AML-193 (cell line): ENCODE data around the gene TAS2R30.

Source experiments
- DNase-seq, 2 experiments: peaks; one replicate each; lab custom pipeline; 2025; lab: John Stamatoyannopoulos, UW

The TAS2R30 gene

GRCh38 chr12:11134305-11134704 is at the start of gene TAS2R30:
TAS2R30 (minus strand) TSS chr12:11134644; CDS start chr12:11134244, 400 bp downstream.
- DNase-seq: no peak

- DNase-seq: no peak
These were observed 48.6 kb upstream of the TAS2R30 start for GRCh38 chr12:11183011-11183410.

GRCh38 chr12:11182529-11182928 is 48.1 kb upstream of the TAS2R30 start:
- DNase-seq: no peak

- DNase-seq: no peak
These were observed 43.8 kb upstream of the TAS2R30 start for GRCh38 chr12:11178250-11178649.

GRCh38 chr12:11174022-11174421 is 39.6 kb upstream of the TAS2R30 start:
- DNase-seq: no peak

GRCh38 chr12:11171969-11172675 is 37.7 kb upstream of the TAS2R30 start:
- DNase-seq: no peak

- peak; percentile 80 to 86 for DNase-seq
These were observed 36.9 kb upstream of the TAS2R30 start, which contains the start of gene SMIM10L1 for GRCh38 chr12:11171145-11171968. SMIM10L1 (plus strand) TSS chr12:11171194; CDS start chr12:11171357, 163 bp downstream.

- no peak for DNase-seq
These were observed 36.3 kb upstream of the TAS2R30 start for GRCh38 chr12:11170810-11171144.

- no peak for DNase-seq
These were observed 31.9 kb upstream of the TAS2R30 start for GRCh38 chr12:11166300-11166699.

GRCh38 chr12:11164384-11164783 is 29.9 kb upstream of the TAS2R30 start:
- no peak for DNase-seq

GRCh38 chr12:11162502-11162901 is 28.1 kb upstream of the TAS2R30 start:
- DNase-seq: no peak

GRCh38 chr12:11158885-11159444 is 24.5 kb upstream of the TAS2R30 start:
- no peak for DNase-seq

- no peak for DNase-seq
These were observed 20.0 kb upstream of the TAS2R30 start for GRCh38 chr12:11154400-11154925.

- no peak for DNase-seq
These were observed 18.3 kb upstream of the TAS2R30 start for GRCh38 chr12:11152725-11153124.

- DNase-seq: no peak
These were observed 16.4 kb upstream of the TAS2R30 start for GRCh38 chr12:11150832-11151231.

- no peak for DNase-seq
These were observed 13.0 kb upstream of the TAS2R30 start for GRCh38 chr12:11147420-11147819.

GRCh38 chr12:11144297-11144696 is 9.9 kb upstream of the TAS2R30 start:
- DNase-seq: no peak

- DNase-seq: no peak
These were observed 8.9 kb upstream of the TAS2R30 start for GRCh38 chr12:11143352-11143751.

- DNase-seq: no peak
These were observed 1.6 kb upstream of the TAS2R30 start for GRCh38 chr12:11136075-11136474.

- DNase-seq: no peak
These were observed 628 bp downstream of the TAS2R30 start for GRCh38 chr12:11133816-11134215.

- DNase-seq: no peak
These were observed 1.3 kb downstream of the TAS2R30 start for GRCh38 chr12:11133162-11133561.

GRCh38 chr12:11130999-11131398 is 3.4 kb downstream of the TAS2R30 start:
- no peak for DNase-seq

- no peak for DNase-seq
These were observed 4.1 kb downstream of the TAS2R30 start for GRCh38 chr12:11130382-11130781.
